Measurements from ENCODE around the gene ZFAND2A.
A peak's percentile ranks its signal among the peaks of the same experiment; 100 is the strongest.
"Not testable (repeated sequence)": the region's sequence is repeated elsewhere in the genome, so short reads cannot be mapped to it uniquely, and the experiment has no call there.

The ZFAND2A gene, protein sequence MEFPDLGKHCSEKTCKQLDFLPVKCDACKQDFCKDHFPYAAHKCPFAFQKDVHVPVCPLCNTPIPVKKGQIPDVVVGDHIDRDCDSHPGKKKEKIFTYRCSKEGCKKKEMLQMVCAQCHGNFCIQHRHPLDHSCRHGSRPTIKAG

GRCh38 chr7:1159891-1160669, at the start of gene ZFAND2A:
ZFAND2A (minus strand) TSS chr7:1160196; CDS start chr7:1158212, 1,984 bp downstream.
- Histone ChIP-seq H3K27me3 (no peaks in the 10 kb centered on the region), H4K20me1 (peaks cover 3 to 38% (median 20%) of the 10 kb centered on the region in 11 experiments; a peak in 16 of 22 replicates), H3K4me2 (peak within 1 kb of the TSS; percentile 89 to 99 (median 97)), H3K36me3 (peaks cover 27 to 36% (median 30%) of the 10 kb centered on the region in 11 experiments), H3K4me3 (peak within 1 kb of the TSS; percentile 78 to 94 (median 88)), H3K9ac (peak within 1 kb of the TSS; percentile 89 to 97 (median 93)), H3K4me1 (peaks cover 23 to 36% (median 28%) of the 10 kb centered on the region in 10 experiments), H3K27ac (peak within 1 kb of the TSS; percentile 90 to 98 (median 94)), H3K9me3 (replicated peaks in 1 of 11) (no peaks in the 10 kb centered on the region)
- TF ChIP-seq Cebpa-rat (IDR thresholded peaks at IDR 0.05): no peak

- TF ChIP-seq Cebpa-rat (IDR thresholded peaks at IDR 0.05): no peak
- Histone ChIP-seq H4K20me1 (0 out of 22 replicates have a peak, but pooled peaks cover 0 to 13% (median 0%) of the 10 kb centered on the region in 11 experiments), H3K4me1 (peaks cover 0 to 21% (median 15%) of the 10 kb centered on the region in 10 experiments; a peak in 16 of 20 replicates), H3K27me3 (peaks cover 28 to 71% (median 55%) of the 10 kb centered on the region in 11 experiments), H3K4me3 (no peak overlapping the region), H3K27ac (no peak overlapping the region), H3K4me2 (peak overlapping the region in 4 of 11 experiments; percentile 44 to 80 (median 69); a peak in 3 of 22 replicates), H3K9ac (no peak overlapping the region), H3K9me3 (replicated peaks in 1 of 11) (no peaks in the 10 kb centered on the region), H3K36me3 (no peaks in the 10 kb centered on the region)
Observed at GRCh38 chr7:1209097-1209496, 49.1 kb upstream of the ZFAND2A start.

GRCh38 chr7:1205742-1206141, 45.7 kb upstream of the ZFAND2A start:
- H4K20me1 ChIP-seq; H3K4me3 ChIP-seq; H3K9ac ChIP-seq; H3K27ac ChIP-seq; H3K4me2 ChIP-seq; H3K9me3 ChIP-seq (replicated peaks in 1 of 11); H3K36me3 ChIP-seq: not testable (repeated sequence)
- Histone ChIP-seq H3K27me3 (peaks cover 18 to 40% (median 30%) of the 10 kb centered on the region in 11 experiments; a peak in 21 of 22 replicates), H3K4me1 (peaks cover 0 to 16% (median 12%) of the 10 kb centered on the region in 10 experiments; a peak in 16 of 20 replicates)

DNA sequence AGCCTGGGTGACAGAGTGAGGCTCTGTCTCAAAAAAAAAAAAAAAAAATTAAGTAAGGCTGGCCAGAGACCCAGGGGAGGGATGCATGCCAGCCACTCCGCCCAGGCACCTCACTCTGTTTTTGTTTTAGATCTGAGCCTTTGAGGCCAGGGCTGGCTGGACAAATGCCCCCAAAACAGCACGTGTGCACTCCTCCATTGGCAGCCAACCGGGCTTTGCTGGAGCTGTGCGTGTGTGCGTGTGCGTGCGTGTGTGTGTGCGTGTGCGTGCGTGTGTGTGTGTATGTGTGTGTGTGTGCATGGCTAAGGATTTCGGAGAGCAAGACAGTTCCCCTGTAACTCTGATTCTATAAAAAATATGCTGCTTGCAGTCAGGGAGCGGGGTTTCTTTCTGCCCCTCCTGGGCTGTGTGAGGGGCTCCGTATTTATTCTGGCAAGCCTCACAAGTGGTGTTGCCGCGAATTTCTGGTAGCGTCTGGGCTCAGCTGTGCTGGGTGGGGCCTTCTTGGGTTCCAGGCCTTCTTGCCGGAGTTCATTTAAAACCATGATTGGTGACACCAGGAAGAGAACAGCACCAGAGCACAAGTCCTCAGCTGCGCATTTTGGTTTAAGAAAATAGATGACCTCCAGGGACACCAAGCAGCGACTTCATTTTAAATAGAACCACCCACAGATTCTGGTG, 44.6 kb upstream of the ZFAND2A start:
- Histone ChIP-seq H3K27ac (no peak overlapping the region), H3K4me2 (no peak overlapping the region), H4K20me1 (no peaks in the 10 kb centered on the region; a peak in 1 of 22 replicates), H3K27me3 (peaks cover 6 to 29% (median 19%) of the 10 kb centered on the region in 11 experiments; a peak in 20 of 22 replicates), H3K4me1 (peaks cover 0 to 4% (median under 1%) of the 10 kb centered on the region in 10 experiments; a peak in 2 of 20 replicates), H3K9me3 (replicated peaks in 1 of 11) (no peaks in the 10 kb centered on the region), H3K36me3 (no peaks in the 10 kb centered on the region), H3K4me3 (no peak overlapping the region), H3K9ac (no peak overlapping the region)
- no peak for TF ChIP-seq Cebpa-rat (IDR thresholded peaks at IDR 0.05)

DNA sequence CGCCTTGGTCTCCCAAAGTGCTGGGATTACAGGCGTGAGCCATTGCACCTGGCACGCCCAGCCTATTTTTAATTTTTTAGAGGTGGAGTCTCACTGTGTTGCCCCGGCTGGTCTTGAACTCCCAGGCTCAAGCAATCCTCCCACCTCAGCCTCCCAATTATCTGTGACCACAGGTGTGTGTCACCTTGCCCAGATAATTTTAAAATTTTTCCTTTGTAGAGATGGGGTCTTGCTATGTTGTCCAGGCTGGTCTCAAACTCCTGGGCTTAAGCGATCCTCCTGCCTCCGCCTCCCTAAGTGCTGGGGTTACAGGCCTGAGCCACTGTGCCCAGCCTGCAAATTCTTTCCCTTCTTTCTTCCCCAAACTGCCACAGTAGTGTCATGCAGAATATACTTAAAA, 42.9 kb upstream of the ZFAND2A start:
- H3K27me3 ChIP-seq: peaks cover 0 to 15% (median 9%) of the 10 kb centered on the region in 11 experiments; a peak in 8 of 22 replicates
- H3K4me3 ChIP-seq; H3K4me1 ChIP-seq; H3K36me3 ChIP-seq; H3K27ac ChIP-seq; H3K9ac ChIP-seq; H3K4me2 ChIP-seq; H4K20me1 ChIP-seq; H3K9me3 ChIP-seq (replicated peaks in 1 of 11): not testable (repeated sequence)

DNA sequence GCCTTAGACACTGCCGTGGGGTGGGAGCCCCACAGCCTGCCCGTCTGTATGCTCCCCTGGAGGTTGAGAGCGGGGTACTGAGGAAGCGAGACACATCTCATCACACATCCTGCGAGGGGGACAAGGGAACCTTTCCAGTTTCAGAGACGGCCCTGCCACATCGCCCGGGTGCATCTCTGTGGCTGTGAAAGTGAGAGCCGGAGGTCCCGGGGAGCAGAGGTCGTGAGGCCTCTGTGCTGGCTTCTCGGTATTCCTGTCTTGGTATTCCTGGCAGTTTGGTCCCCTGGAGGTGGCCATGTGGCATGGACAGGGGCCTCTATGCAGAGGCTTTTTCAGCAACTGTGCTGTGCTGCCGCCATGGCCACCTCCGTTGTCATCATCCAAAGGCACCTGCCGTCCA, 41.9 kb upstream of the ZFAND2A start:
- TF ChIP-seq Cebpa-rat (IDR thresholded peaks at IDR 0.05): no peak
- no peak overlapping the region for H3K4me3 ChIP-seq
- no peaks in the 10 kb centered on the region for H3K36me3 ChIP-seq
- no peaks in the 10 kb centered on the region; a peak in 1 of 22 replicates for H4K20me1 ChIP-seq
- no peak overlapping the region for H3K27ac ChIP-seq
- peaks cover 0 to 15% (median 9%) of the 10 kb centered on the region in 11 experiments; a peak in 8 of 22 replicates for H3K27me3 ChIP-seq
- peaks cover 0 to 4% (median 0%) of the 10 kb centered on the region in 10 experiments; a peak in 4 of 20 replicates for H3K4me1 ChIP-seq
- no peak overlapping the region for H3K4me2 ChIP-seq
- H3K9ac ChIP-seq: no peak overlapping the region
- H3K9me3 ChIP-seq (replicated peaks in 1 of 11): no peaks in the 10 kb centered on the region

GRCh38 chr7:1200045-1200444, 40.0 kb upstream of the ZFAND2A start:
- Histone ChIP-seq H3K9ac (no peak overlapping the region), H3K27ac (no peak overlapping the region), H3K9me3 (replicated peaks in 1 of 11) (no peaks in the 10 kb centered on the region), H3K4me1 (peaks cover 0 to 6% (median 0%) of the 10 kb centered on the region in 10 experiments; a peak in 4 of 20 replicates), H3K27me3 (peaks cover 0 to 8% (median 6%) of the 10 kb centered on the region in 11 experiments; a peak in 7 of 22 replicates), H3K36me3 (no peaks in the 10 kb centered on the region), H3K4me2 (no peak overlapping the region), H3K4me3 (no peak overlapping the region), H4K20me1 (no peaks in the 10 kb centered on the region; a peak in 1 of 22 replicates)
- no peak for TF ChIP-seq Cebpa-rat (IDR thresholded peaks at IDR 0.05)

GRCh38 chr7:1197997-1198625, 38.1 kb upstream of the ZFAND2A start:
- no peaks in the 10 kb centered on the region for H3K9me3 ChIP-seq (replicated peaks in 1 of 11)
- H3K27ac ChIP-seq: no peak overlapping the region
- H3K4me1 ChIP-seq: peaks cover 0 to 25% (median 13%) of the 10 kb centered on the region in 10 experiments; a peak in 17 of 20 replicates
- no peak overlapping the region for H3K4me2 ChIP-seq
- TF ChIP-seq Cebpa-rat (IDR thresholded peaks at IDR 0.05): no peak
- H4K20me1 ChIP-seq: no peaks in the 10 kb centered on the region; a peak in 1 of 22 replicates
- H3K27me3 ChIP-seq: no peaks in the 10 kb centered on the region
- no peaks in the 10 kb centered on the region for H3K36me3 ChIP-seq
- no peak overlapping the region for H3K9ac ChIP-seq
- no peak overlapping the region for H3K4me3 ChIP-seq
